Measurements from ENCODE around the gene ASAP3.

Gene ASAP3

DNA sequence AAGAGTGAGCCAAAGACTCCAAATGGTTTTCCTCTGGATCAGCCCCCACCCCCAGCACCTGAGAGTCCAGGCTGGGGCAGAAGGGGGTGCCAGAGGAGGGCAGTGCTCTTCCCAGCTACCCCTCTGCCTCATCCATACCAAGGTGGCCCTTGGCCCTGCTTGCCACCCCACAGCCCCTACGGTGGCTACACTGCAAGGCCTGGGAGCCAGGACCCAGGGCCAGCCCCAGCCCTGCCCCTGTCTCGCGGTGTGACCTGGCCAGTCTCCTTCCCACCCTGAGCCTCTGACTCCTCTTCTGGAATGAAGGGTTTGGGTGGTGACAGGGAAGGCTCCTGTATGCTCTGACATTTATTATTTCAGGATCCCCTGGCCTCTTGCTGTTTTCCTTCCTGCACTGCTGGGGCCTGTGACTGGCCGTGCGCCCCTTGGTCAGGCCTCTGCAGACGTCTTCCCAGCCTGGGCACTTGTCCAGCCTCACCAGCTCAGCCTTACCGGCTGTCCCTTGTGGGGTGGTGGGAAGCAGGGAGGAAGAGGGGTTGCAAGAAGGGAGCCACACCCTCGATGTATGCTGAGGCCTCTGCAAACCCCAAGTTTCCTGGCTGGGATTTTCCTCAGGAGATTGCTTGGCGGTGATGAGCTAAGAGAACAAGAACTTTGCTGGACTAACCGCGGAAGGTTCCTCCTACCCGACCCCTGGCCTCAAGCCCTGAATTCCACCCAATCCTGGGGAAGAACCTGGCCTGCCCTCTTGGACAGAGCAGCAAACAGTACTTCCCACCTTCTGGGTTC lies 13.5 kb downstream of the ASAP3 start:
- no peak overlapping the region for H3K4me3 ChIP-seq (ENCODE audit: low read depth, low read length)
- in situ Hi-C loops (cut with HindIII; ENCODE audit: low sequenced_read_pairs): no loop called here
- peak; percentile 53 for DNase-seq (ENCODE audit: low read depth)
- TF ChIP-seq, protein P1, sequence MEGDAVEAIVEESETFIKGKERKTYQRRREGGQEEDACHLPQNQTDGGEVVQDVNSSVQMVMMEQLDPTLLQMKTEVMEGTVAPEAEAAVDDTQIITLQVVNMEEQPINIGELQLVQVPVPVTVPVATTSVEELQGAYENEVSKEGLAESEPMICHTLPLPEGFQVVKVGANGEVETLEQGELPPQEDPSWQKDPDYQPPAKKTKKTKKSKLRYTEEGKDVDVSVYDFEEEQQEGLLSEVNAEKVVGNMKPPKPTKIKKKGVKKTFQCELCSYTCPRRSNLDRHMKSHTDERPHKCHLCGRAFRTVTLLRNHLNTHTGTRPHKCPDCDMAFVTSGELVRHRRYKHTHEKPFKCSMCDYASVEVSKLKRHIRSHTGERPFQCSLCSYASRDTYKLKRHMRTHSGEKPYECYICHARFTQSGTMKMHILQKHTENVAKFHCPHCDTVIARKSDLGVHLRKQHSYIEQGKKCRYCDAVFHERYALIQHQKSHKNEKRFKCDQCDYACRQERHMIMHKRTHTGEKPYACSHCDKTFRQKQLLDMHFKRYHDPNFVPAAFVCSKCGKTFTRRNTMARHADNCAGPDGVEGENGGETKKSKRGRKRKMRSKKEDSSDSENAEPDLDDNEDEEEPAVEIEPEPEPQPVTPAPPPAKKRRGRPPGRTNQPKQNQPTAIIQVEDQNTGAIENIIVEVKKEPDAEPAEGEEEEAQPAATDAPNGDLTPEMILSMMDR (IDR thresholded peaks at IDR 0.05; ENCODE audit: low read depth, low read length, missing control alignments): no peak

DNA sequence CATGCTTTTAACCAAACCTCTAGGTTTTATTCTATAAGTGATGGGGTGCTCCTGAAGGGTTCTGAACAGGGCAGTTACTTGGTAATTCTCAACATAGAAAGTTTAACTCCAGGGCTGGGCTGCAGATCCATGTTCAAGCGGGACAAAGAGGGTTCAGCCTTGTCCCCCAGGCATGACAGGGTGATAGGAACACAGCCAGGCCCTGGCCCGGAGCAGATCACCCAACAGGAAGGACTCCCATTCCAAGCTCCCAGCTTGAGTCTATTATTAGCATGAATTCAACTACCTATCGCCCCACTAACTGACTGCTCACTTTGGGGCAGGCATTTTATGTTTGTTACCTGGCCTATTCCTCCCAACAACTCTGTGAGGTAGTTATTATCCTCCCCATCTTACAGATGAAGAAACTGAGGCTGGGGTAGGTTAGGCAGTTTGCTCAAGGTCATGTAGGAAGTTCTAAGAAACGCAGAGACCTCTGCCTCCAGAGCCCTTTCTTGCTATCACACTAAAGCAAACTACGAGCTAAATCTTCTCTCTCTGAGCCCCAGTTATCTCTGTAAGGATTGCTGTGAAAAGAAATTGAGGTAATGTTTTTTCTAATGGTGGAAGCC lies 14.5 kb downstream of the ASAP3 start:
- no peak overlapping the region for H3K4me3 ChIP-seq (ENCODE audit: low read depth, low read length)
- in situ Hi-C loops (cut with HindIII; ENCODE audit: low sequenced_read_pairs): no loop called here
- TF ChIP-seq, protein P1 (IDR thresholded peaks at IDR 0.05; ENCODE audit: low read depth, low read length, missing control alignments): no peak
- DNase-seq (ENCODE audit: low read depth): no peak

DNA sequence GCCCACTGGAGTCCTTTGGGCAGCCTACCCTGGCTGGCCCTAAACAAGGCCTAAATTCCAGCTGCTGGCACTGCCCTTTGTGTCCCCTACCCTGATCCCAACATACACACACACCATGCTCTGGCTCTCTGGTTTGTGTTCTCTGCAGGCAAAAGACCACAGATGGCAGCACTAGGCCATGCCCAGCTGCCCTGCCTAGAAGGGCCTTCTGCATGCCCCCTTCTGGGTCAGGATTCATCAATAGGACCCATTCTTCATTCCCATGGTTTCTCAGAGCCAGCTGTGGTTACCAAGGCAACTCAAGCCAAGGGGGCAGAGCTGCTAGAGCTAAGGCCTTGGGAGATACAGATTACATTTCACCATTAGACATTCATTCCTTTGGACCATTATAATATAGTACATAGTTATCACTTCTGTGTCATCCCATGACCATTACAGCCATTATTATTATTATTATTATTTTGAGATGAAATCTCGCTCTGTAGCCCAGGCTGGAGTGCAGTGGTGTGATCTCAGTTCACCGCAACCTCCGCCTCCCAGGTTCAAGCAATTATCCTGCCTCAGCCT lies 17.5 kb downstream of the ASAP3 start:
- TF ChIP-seq, protein P1 (IDR thresholded peaks at IDR 0.05; ENCODE audit: low read depth, low read length, missing control alignments): no peak
- DNase-seq (ENCODE audit: low read depth): no peak
- in situ Hi-C loops (cut with HindIII; ENCODE audit: low sequenced_read_pairs): no loop called here
- no peak overlapping the region for H3K4me3 ChIP-seq (ENCODE audit: low read depth, low read length)

DNA sequence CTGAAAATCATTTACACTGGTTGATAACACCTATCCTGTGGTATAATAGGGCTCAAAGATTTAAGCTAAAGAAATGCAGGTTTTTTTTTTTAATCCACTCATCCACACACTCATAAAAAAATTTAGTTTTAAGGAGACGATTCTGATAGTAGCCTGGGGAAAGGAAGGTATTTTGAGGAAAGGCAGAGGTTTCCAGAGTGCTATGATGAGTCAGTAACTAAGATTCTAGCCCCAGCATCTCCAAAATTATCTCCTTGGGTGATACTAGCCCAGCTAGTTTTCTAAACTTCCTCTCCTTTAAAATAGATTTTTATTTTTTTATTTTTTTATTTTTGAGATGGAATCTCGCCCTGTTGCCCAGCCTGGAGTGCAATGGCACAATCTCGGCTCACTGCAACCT lies 20.7 kb downstream of the ASAP3 start:
- DNase-seq (ENCODE audit: low read depth): no peak
- TF ChIP-seq, protein P1 (IDR thresholded peaks at IDR 0.05; ENCODE audit: low read depth, low read length, missing control alignments): no peak
- H3K4me3 ChIP-seq (ENCODE audit: low read depth, low read length): no peak overlapping the region
- in situ Hi-C loops (cut with HindIII; ENCODE audit: low sequenced_read_pairs): no loop called here

DNA sequence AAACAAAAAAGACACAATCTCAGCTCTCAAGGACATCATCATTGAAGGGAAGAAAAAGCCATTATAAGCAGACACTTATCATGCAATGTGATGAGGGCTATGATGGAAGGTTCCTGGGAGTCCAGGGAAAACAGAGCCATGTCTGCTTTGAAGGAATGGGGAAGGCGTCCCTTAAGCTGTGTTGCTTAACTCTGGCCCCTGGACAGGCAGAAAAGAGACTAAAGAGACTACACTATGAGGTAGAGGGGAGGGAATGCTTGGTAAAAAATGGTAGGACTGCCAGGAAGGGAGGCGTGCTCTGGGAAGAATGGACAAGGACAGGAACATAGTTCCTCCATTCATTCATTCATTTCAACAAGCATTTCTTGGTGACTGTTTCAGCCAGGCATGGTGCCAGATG lies 21.2 kb downstream of the ASAP3 start:
- TF ChIP-seq, protein P1 (IDR thresholded peaks at IDR 0.05; ENCODE audit: low read depth, low read length, missing control alignments): no peak
- in situ Hi-C loops (cut with HindIII; ENCODE audit: low sequenced_read_pairs): no loop called here
- DNase-seq (ENCODE audit: low read depth): no peak

DNA sequence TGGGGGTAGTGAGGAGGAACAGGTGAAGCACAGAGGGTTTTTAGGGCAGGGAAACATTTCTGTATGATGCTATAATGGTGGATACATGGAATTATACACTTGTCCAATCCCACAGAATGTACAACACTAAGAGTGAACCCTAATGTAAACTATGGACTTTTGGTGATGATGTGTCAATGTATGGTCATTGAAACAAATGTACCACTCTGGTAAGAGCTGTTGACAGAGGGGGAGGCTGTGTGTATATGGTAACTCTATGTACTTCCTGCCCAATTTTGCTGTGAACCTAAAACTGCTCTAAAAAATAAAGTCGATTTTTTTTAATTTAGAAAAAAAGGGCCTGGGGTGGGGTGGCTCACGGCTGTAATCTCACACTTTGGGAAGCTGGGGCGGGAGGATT lies 22.9 kb downstream of the ASAP3 start:
- in situ Hi-C loops (cut with HindIII; ENCODE audit: low sequenced_read_pairs): no loop called here
- no peak for DNase-seq (ENCODE audit: low read depth)
- H3K4me3 ChIP-seq (ENCODE audit: low read depth, low read length): no peak overlapping the region
- TF ChIP-seq, protein P1 (IDR thresholded peaks at IDR 0.05; ENCODE audit: low read depth, low read length, missing control alignments): no peak

More for the DNA sequence above, 21.2 kb downstream of the ASAP3 start:
- H3K4me3 ChIP-seq (ENCODE audit: low read depth, low read length): no peak overlapping the region
